Ascending aorta (tissue), 2 donors: Measurements from ENCODE around the gene ASB5. TPM values are rescaled to one million over a fixed set of nuclear protein-coding genes. Genes with fewer than 3 reads are reported as not detected.

ENCODE experiments used
- DNase-seq, 2 donors: peaks; one replicate each; pipeline ENCODE4 v3.0.0-alpha.2; 2019; ENCODE audit warnings: low spot score in 2 of 2
- H3K27ac ChIP-seq, 2 donors: fragments of 200-600 bp; sonication (generic); one replicate each; pipeline ENCODE4 v1.5.1; 2016 to 2017; ENCODE audit warnings: mild to moderate bottlenecking in 1 of 2
- H3K27me3 ChIP-seq: fragments of 200-600 bp; sonication (generic); one replicate; pipeline ENCODE4 v1.5.1; 2017
- H3K36me3 ChIP-seq, 2 donors: fragments of 200-600 bp; sonication (generic); one replicate each; pipeline ENCODE4 v1.5.1; 2016
- H3K4me1 ChIP-seq, 2 donors: fragments of 200-600 bp; sonication (generic); one replicate each; pipeline ENCODE4 v1.5.1; 2016 to 2017; ENCODE audit warnings: mild to moderate bottlenecking in 1 of 2
- H3K4me3 ChIP-seq, 2 donors: fragments of 200-600 bp; sonication (generic); one replicate each; pipeline ENCODE4 v1.5.1; 2016 to 2017; ENCODE audit warnings: mild to moderate bottlenecking in 1 of 2
- H3K9me3 ChIP-seq, 2 donors: fragments of 200-600 bp; sonication (generic); one replicate each; pipeline ENCODE4 v1.5.1; 2016
- intact Hi-C: fragments of 100-400 bp; cut with DNase I; formaldehyde crosslinking; loops from one replicate; pipeline ENCODE4 v1.15.1; 2023
- total RNA-seq: library from RNA; depleted of rRNA; stranded (reverse); fragments of >200 nt; gene quantifications from one replicate; pipeline ENCODE4 v1.1.0, GENCODE V29; 2016
- TF ChIP-seq, protein P1 (sequence below), 3 experiments: fragments of 200-600 bp in 2 of 3; fragments of 450-650 bp in 1 of 3; sonication (generic) in 2 of 3; IDR thresholded peaks; one replicate each; pipeline ENCODE4 v1.5.1; 2016 to 2019; ENCODE audit warnings: antibody characterized with exemption in 3 of 3, mild to moderate bottlenecking in 1 of 3, moderate library complexity in 1 of 3

The ASB5 gene
- total RNA-seq, 1 donor from 2014 or later, result not detected

DNA sequence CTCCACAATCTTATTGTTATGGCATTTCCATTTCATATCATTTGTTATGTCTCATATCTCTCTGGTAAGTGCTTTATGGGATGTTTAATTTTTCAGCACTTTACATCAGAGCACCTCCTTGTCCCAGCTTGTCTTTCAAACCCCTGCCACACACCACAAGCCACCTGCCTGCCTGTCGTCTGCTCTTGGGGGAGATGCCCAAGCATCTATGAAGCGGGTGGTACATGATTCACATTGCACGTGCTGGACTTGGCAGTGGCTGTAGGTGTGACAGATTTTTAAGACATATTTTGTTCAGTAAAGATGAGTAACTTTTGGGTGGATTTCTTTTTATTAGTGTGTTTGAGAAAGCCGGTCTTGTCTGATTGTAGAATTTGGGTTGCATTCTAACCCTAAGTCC is 59.5 kb downstream of the ASB5 start:
- H3K4me1 ChIP-seq, result no peaks in the 10 kb centered on the region
- H3K4me3 ChIP-seq, result no peak overlapping the region
- H3K36me3 ChIP-seq, result no peaks in the 10 kb centered on the region
- no peak overlapping the region for H3K27ac ChIP-seq
- DNase-seq, result no peak
- H3K9me3 ChIP-seq, result no peaks in the 10 kb centered on the region
- TF ChIP-seq, protein P1, sequence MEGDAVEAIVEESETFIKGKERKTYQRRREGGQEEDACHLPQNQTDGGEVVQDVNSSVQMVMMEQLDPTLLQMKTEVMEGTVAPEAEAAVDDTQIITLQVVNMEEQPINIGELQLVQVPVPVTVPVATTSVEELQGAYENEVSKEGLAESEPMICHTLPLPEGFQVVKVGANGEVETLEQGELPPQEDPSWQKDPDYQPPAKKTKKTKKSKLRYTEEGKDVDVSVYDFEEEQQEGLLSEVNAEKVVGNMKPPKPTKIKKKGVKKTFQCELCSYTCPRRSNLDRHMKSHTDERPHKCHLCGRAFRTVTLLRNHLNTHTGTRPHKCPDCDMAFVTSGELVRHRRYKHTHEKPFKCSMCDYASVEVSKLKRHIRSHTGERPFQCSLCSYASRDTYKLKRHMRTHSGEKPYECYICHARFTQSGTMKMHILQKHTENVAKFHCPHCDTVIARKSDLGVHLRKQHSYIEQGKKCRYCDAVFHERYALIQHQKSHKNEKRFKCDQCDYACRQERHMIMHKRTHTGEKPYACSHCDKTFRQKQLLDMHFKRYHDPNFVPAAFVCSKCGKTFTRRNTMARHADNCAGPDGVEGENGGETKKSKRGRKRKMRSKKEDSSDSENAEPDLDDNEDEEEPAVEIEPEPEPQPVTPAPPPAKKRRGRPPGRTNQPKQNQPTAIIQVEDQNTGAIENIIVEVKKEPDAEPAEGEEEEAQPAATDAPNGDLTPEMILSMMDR (IDR thresholded peaks at IDR 0.05), result no peak
- intact Hi-C loops, result no loop called here
- no peaks in the 10 kb centered on the region for H3K27me3 ChIP-seq

GRCh38 chr4:176207839-176208238 is 61.2 kb downstream of the ASB5 start:
- intact Hi-C loops, result no loop called here
- H3K4me3 ChIP-seq, result no peak overlapping the region
- DNase-seq, result no peak
- H3K27me3 ChIP-seq, result no peaks in the 10 kb centered on the region
- no peaks in the 10 kb centered on the region for H3K36me3 ChIP-seq
- no peaks in the 10 kb centered on the region for H3K9me3 ChIP-seq
- no peaks in the 10 kb centered on the region for H3K4me1 ChIP-seq
- H3K27ac ChIP-seq, result no peak overlapping the region
- TF ChIP-seq, protein P1 (IDR thresholded peaks at IDR 0.05), result no peak

DNA sequence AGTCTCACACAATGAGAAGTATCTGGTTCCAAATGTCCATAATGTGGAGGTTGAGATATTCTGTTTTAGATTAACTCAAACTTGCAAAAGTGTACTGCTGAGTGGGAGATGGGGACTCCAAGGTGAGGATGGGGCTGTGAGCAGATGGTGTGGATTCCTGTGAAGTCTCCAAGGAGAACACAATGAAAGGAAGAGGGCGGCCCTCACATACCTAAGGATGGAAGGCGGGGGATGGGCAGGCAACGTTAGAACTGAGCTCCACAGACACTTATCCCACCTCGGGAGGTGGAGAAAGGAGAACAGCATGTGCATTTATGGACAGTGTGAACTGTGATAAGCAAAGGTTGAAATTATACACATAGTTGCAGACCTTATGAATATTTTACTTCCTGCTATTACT is 63.7 kb downstream of the ASB5 start:
- H3K4me1 ChIP-seq, result no peaks in the 10 kb centered on the region
- no peak overlapping the region for H3K4me3 ChIP-seq
- no peaks in the 10 kb centered on the region for H3K27me3 ChIP-seq
- TF ChIP-seq, protein P1 (IDR thresholded peaks at IDR 0.05), result no peak
- intact Hi-C loops, result no loop called here
- H3K27ac ChIP-seq, result no peak overlapping the region
- no peaks in the 10 kb centered on the region for H3K36me3 ChIP-seq
- no peak for DNase-seq
- no peaks in the 10 kb centered on the region for H3K9me3 ChIP-seq

DNA sequence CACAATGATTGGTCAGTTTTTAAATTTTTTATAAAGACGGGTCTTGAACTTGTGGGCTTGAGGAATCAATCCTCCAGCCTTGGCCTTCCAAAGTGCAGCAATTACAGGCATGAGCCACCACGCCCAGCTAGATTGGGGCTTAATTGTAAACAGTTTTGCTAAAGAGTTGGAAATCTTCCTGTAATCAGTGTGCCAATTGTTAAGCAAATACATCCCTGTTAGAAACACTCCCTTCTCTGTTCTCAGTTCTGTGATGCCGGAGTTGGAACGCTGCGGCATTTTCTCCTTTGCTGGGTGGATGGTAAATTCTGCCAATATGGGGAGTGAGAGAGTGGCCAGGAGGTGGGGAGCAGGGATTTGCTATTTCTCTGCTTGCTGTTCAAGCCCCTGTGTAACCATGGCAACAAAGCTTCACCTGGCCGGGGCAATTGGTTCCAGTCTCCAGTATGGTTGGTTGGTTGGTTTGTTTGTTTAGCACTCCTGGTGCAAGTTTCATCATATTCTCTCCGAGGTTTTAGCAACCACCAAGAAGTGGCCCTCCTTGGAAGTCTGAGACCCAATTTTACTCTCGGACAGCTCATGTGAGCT is 70.6 kb downstream of the ASB5 start:
- no peaks in the 10 kb centered on the region for H3K27me3 ChIP-seq
- TF ChIP-seq, protein P1 (IDR thresholded peaks at IDR 0.05), result no peak
- no peak overlapping the region for H3K4me3 ChIP-seq

DNA sequence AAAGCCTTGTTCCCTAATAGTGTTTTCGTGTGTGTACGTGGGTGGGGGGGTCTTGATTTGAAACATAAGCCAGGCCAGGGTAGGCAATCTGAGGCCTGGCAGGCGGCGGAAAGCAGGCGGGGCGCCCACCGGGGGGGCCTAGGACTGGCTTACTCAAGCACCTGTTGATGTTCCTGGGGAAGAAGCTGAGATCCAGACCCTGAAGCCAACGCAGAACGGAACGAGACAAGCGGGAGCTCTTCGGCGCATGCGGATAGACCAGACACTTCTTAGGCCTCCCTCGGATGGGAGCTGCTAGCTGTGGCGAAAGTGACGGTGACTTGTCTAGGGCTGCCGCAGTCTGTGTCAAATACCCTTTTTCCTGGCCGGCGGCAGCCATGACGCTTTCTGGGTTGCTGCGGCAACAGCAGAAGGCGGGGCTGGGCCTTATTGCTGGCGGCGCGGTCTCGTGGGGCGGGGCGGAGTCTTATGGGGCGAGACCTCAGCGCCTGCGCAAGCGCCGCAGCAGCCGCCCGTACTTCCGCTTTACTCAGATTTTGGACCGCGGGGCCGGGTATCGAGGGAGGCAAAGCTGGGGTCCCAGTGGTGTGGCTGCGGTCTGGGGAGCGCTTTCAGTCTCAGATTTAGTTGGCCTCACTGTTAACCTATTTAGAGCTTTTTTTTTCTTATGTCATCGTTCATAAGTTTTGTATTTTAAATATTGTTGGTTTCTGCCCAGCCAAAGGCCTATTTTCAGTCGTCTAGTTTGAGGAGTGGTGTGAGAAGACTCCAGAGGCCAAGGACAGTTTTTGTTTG is 73.6 kb downstream of the ASB5 start, which contains the start of gene SPATA4:
SPATA4 (minus strand) TSS at position 402 of the 795 bp plus-strand sequence; CDS start at position 379, 23 bp downstream.
- TF ChIP-seq, protein P1 (IDR thresholded peaks at IDR 0.05), result no peak
- no peaks in the 10 kb centered on the region for H3K36me3 ChIP-seq
- DNase-seq, result peak; percentile 74 to 96
- H3K4me3 ChIP-seq, result peak within 1 kb of the TSS; percentile 54 to 69
- H3K9me3 ChIP-seq, result no peaks in the 10 kb centered on the region
- no peaks in the 10 kb centered on the region for H3K27me3 ChIP-seq
- intact Hi-C loops, result loop anchor here (1.0 to 5.0 kb wide), 6 partner anchors 10 to 147 kb away; partner anchors contain the start of genes SPCS3 and WDR17
- peaks cover 0 to 4% of the 10 kb centered on the region in 2 donors for H3K4me1 ChIP-seq
- peak within 1 kb of the TSS; percentile 63 to 80 for H3K27ac ChIP-seq

More for the DNA sequence above, 70.6 kb downstream of the ASB5 start:
- no peaks in the 10 kb centered on the region for H3K9me3 ChIP-seq
- no peak for DNase-seq
- peaks cover 0 to 4% of the 10 kb centered on the region in 2 donors for H3K4me1 ChIP-seq
- intact Hi-C loops, result loop anchor here (5.0 kb wide), 3 partner anchors 79 to 144 kb away; partner anchors contain the start of gene WDR17
- no peaks in the 10 kb centered on the region for H3K36me3 ChIP-seq
- no peak overlapping the region for H3K27ac ChIP-seq
